B cell (primary cell): Measurements from ENCODE around the gene FGF8. TPM values are rescaled to one million over a fixed set of nuclear protein-coding genes. Genes with fewer than 3 reads are reported as not detected.
A peak's percentile ranks its signal among the peaks of the same experiment; 100 is the strongest.

Experiments
- ATAC-seq: fragments of 200-7000 bp; cut with Tn5 transposase; one replicate; pipeline ENCODE4 v1.10.0; 2021; ENCODE audit warnings: low read depth, mild to moderate bottlenecking, moderate number of reproducible peaks, moderate library complexity
- CTCF ChIA-PET: fragments of 350-600 bp; sonication (Branson Sonifier 250); formaldehyde crosslinking; loops from one replicate; lab custom pipeline; 2021; ENCODE audit warnings: antibody characterized with exemption, inconsistent platforms; lab: Charles Lee
- POLR2A ChIA-PET: fragments of 350-600 bp; sonication (Branson Sonifier 250); formaldehyde crosslinking; loops from one replicate; lab custom pipeline; 2021; ENCODE audit warnings: antibody characterized with exemption; lab: Charles Lee
- DNase-seq: peaks from one replicate; pipeline ENCODE4 v3.0.0; 2013
- H2AFZ ChIP-seq: 2 replicates; pipeline ENCODE4 v1.6.1; 2012; ENCODE audit warnings: mild to moderate bottlenecking, low read depth, low read length; ENCODE audit not compliant: insufficient read depth, poor library complexity, severe bottlenecking
- H3K27ac ChIP-seq, 2 donors: 1 replicate in 1 of 2; 2 replicates in 1 of 2; pipeline ENCODE4 v1.5.1; 2012 to 2013; ENCODE audit warnings: low read length in 2 of 2, mild to moderate bottlenecking in 2 of 2, moderate library complexity in 1 of 2
- H3K27me3 ChIP-seq, 4 experiments: fragments of 200-600 bp in 1 of 4; sonication (generic) in 1 of 4; replicated peaks in 1 of 4; 1 replicate in 2 of 4; 2 replicates in 2 of 4; pipeline versions ENCODE4 v1.6.1 to v1.7.0; 2013 to 2016; ENCODE audit warnings: low read length in 3 of 4, mild to moderate bottlenecking in 2 of 4, mixed read lengths in 1 of 4, moderate library complexity in 1 of 4; ENCODE audit not compliant: insufficient read depth in 4 of 4, control insufficient read depth in 3 of 4; ENCODE audit errors: control extremely low read depth in 1 of 4
- H3K36me3 ChIP-seq, 2 experiments: replicated peaks in 1 of 2; 1 replicate in 1 of 2; 2 replicates in 1 of 2; pipeline versions ENCODE4 v1.6.1 to v1.7.1; 2013; ENCODE audit warnings: low read length in 1 of 2; ENCODE audit not compliant: insufficient read depth in 2 of 2, control insufficient read depth in 1 of 2; ENCODE audit errors: control extremely low read depth in 1 of 2, extremely low read depth in 1 of 2
- H3K4me1 ChIP-seq, 2 donors: fragments of 200-600 bp in 1 of 2; sonication (generic) in 1 of 2; 1 replicate in 1 of 2; 2 replicates in 1 of 2; pipeline versions ENCODE4 v1.5.1 to v1.6.1; 2013 to 2017; ENCODE audit warnings: low read length in 2 of 2; ENCODE audit not compliant: control insufficient read depth in 2 of 2, insufficient read depth in 2 of 2
- H3K4me2 ChIP-seq: replicated peaks from 2 replicates; pipeline ENCODE3; 2012; ENCODE audit warnings: mild to moderate bottlenecking, low read depth, low read length; ENCODE audit not compliant: poor library complexity, severe bottlenecking
- H3K4me3 ChIP-seq, 5 experiments: fragments of 200-600 bp in 1 of 5; sonication (generic) in 1 of 5; 1 replicate in 3 of 5; 2 replicates in 2 of 5; pipeline versions ENCODE4 v1.5.1 to v1.7.0; 2011 to 2016; ENCODE audit warnings: low read length in 4 of 5, mild to moderate bottlenecking in 4 of 5, low read depth in 2 of 5, control low read depth in 1 of 5, moderate library complexity in 1 of 5; ENCODE audit not compliant: insufficient read depth in 1 of 5; ENCODE audit errors: control extremely low read depth in 1 of 5, extremely low read depth in 1 of 5
- H3K79me2 ChIP-seq: fragments of 200-600 bp; sonication (generic); one replicate; pipeline ENCODE4 v1.6.0; 2016; ENCODE audit warnings: low read length; ENCODE audit not compliant: control insufficient read depth, insufficient read depth
- H3K9ac ChIP-seq: fragments of 200-600 bp; sonication (generic); 2 replicates; pipeline ENCODE4 v1.6.1; 2017; ENCODE audit warnings: mild to moderate bottlenecking, low read length, moderate library complexity
- H3K9me3 ChIP-seq, 3 donors: one replicate each; pipeline versions ENCODE4 v1.6.1 to v1.7.1; 2013; ENCODE audit warnings: low read length in 2 of 3; ENCODE audit not compliant: control insufficient read depth in 2 of 3, insufficient read depth in 1 of 3; ENCODE audit errors: control extremely low read depth in 1 of 3
- H4K20me1 ChIP-seq: 2 replicates; pipeline ENCODE4 v1.6.0; 2012; ENCODE audit warnings: mild to moderate bottlenecking, low read length; ENCODE audit not compliant: insufficient read depth, control insufficient read depth, poor library complexity, severe bottlenecking
- H3K27ac Mint-ChIP-seq: one replicate; pipeline ENCODE4 v1.8.0; 2021; ENCODE audit warnings: mixed read lengths
- H3K27me3 Mint-ChIP-seq: one replicate; pipeline ENCODE4 v1.8.0; 2021; ENCODE audit warnings: mixed read lengths
- H3K4me1 Mint-ChIP-seq: one replicate; pipeline ENCODE4 v1.8.0; 2021; ENCODE audit warnings: mixed read lengths
- H3K4me3 Mint-ChIP-seq: one replicate; pipeline ENCODE4 v1.8.0; 2021; ENCODE audit warnings: mixed read lengths
- H3K9me3 Mint-ChIP-seq: one replicate; pipeline ENCODE4 v1.8.0; 2022; ENCODE audit warnings: mixed read lengths; ENCODE audit not compliant: insufficient read depth
- EZH2 ChIP-seq: IDR thresholded peaks from 2 replicates; pipeline ENCODE4 v1.6.1; 2012; ENCODE audit warnings: borderline replicate concordance, low read depth, mild to moderate bottlenecking, moderate library complexity, low read length; ENCODE audit not compliant: insufficient read depth, poor library complexity, severe bottlenecking
- WGBS: methylation state at CpG from one replicate; pipeline ENCODE4 v1.1.5; 2013; ENCODE audit warnings: missing lambda C conversion rate; ENCODE audit not compliant: insufficient coverage; 5-methylcytosine and 5-hydroxymethylcytosine counted together
- intact Hi-C: fragments of 100-400 bp; cut with micrococcal nuclease; formaldehyde crosslinking; loops from one replicate; pipeline ENCODE4 v1.10.0; 2022
- polyA plus RNA-seq: library from polyadenylated mRNA; depleted of rRNA; stranded (reverse); fragments of >200 nt; gene quantifications from 2 replicates; pipeline ENCODE4 v1.2.3, GENCODE V29; 2012
- total RNA-seq, 2 donors: library from RNA; stranded (reverse); fragments of 120-200 nt in 1 of 2; gene quantifications; 1 replicate in 1 of 2; 2 replicates in 1 of 2; pipeline versions ENCODE4 v1.2.3 to v1.2.4, GENCODE V29; 2013 to 2022
- TF ChIP-seq, protein P1 (sequence below): fragments of 200-600 bp; IDR thresholded peaks from one replicate; pipeline ENCODE4 v1.8.0; 2022; ENCODE audit warnings: antibody characterized with exemption, mild to moderate bottlenecking

The FGF8 gene
- total and polyA plus RNA-seq, 2 donors (not counting 1 experiment from before 2014, with no cell fraction given) = not detected

DNA sequence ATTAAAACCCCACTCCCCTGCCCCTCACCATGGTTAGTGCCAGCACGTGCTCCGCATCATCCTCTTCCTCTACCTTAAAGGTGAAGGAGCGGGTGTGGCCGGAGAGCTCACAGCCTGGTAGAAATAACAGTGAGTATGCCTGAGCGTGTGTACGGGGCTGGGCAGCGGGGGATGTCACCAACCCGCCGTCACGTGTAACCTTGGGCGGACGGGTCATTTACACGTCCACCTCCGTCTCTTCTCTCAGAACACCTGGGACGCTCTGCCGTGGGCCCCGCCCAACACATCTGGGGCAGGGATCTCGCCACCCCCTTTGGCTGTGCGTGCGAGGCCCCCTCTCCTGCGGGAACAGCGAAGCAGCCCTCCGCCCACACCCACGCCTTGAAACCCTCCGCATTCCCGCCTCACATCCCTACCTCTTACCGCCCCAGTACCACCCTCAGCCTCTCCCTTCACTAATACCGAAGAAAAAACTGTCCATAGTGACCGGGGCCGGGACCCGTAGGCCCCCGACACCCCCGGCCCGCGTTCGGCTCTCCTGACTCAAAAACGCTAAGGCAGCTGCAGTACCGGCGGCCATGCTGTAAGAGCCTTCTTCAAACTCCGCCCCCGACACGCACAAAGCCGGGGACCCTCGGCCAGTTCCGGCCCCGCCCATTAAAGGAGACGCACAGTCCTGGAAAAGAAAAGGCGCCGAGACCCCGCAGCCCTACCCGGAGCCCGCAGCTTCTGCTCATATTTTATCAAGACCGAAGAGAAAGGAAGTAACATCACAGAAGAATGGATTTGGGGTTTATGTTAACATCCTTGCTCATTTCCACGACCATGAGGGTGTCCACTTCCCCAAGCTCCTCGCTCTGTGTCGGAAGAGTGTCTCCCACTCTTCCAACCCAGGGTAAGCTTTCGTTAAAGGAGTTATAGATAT, 7.2 kb upstream of the FGF8 start, which contains the start of gene NPM3:
TSS of gene NPM3 (minus strand) at position 636 of the 925 bp plus-strand sequence. CDS start at position 580, 56 bp downstream.
- Histone ChIP-seq H2AFZ (peak within 1 kb of the TSS; percentile 86), H4K20me1 (peaks cover 64% of the 10 kb centered on the region), H3K4me1 (peaks cover 32 to 57% of the 10 kb centered on the region in 2 donors), H3K27me3 (peaks cover 0 to 16% (median 7%) of the 10 kb centered on the region in 4 experiments), H3K27ac (peak within 1 kb of the TSS; percentile 8 to 69), H3K79me2 (peaks cover 24% of the 10 kb centered on the region), H3K4me2 (peak within 1 kb of the TSS; percentile 95), H3K4me3 (peak within 1 kb of the TSS; percentile 18 to 73 (median 67)), H3K36me3 (peaks cover 0 to 36% of the 10 kb centered on the region in 2 experiments), H3K9ac (peak within 1 kb of the TSS; percentile 71), H3K9me3 (peaks cover 0 to 10% (median 0%) of the 10 kb centered on the region in 3 donors)
- intact Hi-C loops = loop anchor here (1.0 to 5.0 kb wide), 3 partner anchors 35 to 282 kb away; partner anchors contain the start of genes DPCD, HPS6, OGA and POLL
- no peak for TF ChIP-seq EZH2
- TF ChIP-seq, protein P1, sequence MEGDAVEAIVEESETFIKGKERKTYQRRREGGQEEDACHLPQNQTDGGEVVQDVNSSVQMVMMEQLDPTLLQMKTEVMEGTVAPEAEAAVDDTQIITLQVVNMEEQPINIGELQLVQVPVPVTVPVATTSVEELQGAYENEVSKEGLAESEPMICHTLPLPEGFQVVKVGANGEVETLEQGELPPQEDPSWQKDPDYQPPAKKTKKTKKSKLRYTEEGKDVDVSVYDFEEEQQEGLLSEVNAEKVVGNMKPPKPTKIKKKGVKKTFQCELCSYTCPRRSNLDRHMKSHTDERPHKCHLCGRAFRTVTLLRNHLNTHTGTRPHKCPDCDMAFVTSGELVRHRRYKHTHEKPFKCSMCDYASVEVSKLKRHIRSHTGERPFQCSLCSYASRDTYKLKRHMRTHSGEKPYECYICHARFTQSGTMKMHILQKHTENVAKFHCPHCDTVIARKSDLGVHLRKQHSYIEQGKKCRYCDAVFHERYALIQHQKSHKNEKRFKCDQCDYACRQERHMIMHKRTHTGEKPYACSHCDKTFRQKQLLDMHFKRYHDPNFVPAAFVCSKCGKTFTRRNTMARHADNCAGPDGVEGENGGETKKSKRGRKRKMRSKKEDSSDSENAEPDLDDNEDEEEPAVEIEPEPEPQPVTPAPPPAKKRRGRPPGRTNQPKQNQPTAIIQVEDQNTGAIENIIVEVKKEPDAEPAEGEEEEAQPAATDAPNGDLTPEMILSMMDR = no peak
- Mint-ChIP-seq H3K27ac (peak within 1 kb of the TSS; percentile 90), H3K9me3 (no peaks in the 10 kb centered on the region), H3K4me3 (peak within 1 kb of the TSS; percentile 99), H3K27me3 (peaks cover 6% of the 10 kb centered on the region), H3K4me1 (peaks cover 55% of the 10 kb centered on the region)
- DNase-seq (peak; percentile 78), ATAC-seq (peak; percentile 66)
- WGBS = under 1% methylated on average over 43 of the region's 57 CpGs
- ChIA-PET POLR2A (interaction anchor here (0.6 to 2.4 kb wide), 4 partner anchors 9 to 368 kb away, joined by 3 to 9 read pairs (median 6); partner anchors contain the start of gene OGA), CTCF (interaction anchor here (0.6 to 5.0 kb wide), 16 partner anchors 10 to 696 kb away, joined by 3 to 48 read pairs (median 4); partner anchors contain the start of gene OGA)
